GM19043 (cell line): Measurements from ENCODE around the gene BBS5.
"Not testable (repeated sequence)": the region's sequence is repeated elsewhere in the genome, so short reads cannot be mapped to it uniquely, and the experiment has no call there.

ENCODE experiments used
- ATAC-seq: cut with Tn5 transposase; IDR thresholded peaks from one replicate; pipeline ENCODE4 v1.9.1; 2021; ENCODE audit warnings: low read depth; ENCODE audit not compliant: unreplicated experiment

The BBS5 gene

DNA sequence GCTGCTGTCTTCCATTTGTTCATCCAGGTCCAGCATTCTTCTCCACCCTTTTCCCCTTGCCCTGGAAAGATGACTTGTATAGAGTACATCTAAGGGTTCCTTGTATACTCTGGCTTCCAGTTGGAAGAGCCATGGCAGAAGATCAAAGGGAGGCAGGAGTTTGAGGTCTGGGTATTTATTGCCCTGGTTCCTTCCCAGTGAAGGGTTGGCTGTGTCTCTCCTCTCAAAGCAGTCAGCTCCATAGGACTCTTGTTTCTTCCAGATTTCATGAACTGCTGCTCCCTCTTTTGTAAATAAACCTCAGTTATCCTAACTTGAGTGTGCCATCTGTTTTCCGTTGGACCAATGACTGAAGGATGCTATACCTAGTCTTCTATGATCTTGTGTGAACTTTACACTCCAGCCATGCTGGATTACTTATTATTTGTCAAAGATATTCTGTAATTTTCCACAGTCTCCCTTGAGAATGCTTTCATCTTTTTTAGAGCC lies 6.4 kb downstream of the BBS5 start:
- no peak for ATAC-seq

- ATAC-seq = no peak
Observed at GRCh38 chr2:169486487-169486886, 7.2 kb downstream of the BBS5 start.

DNA sequence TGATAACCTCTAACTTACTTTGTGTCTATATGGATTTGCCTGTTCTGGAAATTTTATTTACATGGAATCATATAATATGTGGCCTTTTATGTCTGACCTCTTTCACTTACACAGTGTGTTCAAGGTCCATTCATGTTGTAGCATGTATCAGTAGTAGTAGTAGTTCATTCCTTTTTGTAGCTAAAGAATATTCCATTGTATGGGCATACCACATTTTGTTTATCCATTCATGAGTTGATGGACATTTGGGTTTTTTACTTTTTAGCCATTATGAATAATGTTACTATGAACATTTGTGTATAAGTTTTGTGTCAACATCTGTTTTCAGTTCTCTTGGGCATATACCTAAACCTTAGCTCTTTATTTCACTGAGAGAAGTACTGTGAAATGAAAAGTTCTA lies 11.5 kb downstream of the BBS5 start:
- ATAC-seq = no peak

GRCh38 chr2:169491378-169491777 lies 12.1 kb downstream of the BBS5 start:
- ATAC-seq = no peak

DNA sequence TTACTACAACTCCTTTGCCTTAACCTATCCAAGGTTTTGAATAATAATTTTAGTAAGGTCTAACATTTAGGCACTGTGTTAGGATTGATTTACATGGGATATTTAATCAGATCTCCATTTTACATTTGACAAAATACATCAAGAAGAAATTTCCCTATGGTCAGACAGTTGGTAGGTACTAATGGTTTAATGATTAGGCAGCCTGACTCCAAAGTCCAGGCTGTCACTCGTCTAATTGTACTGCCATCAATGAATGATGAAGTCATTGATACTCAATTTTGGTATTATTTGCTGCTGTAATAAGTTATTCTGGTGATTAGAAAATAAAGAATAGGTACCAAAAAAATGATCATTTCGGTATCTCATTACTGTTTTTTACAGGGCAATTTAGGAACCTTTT lies 14.1 kb downstream of the BBS5 start:
- no peak for ATAC-seq

- ATAC-seq = no peak
Observed at GRCh38 chr2:169495310-169495928, 16.1 kb downstream of the BBS5 start.

DNA sequence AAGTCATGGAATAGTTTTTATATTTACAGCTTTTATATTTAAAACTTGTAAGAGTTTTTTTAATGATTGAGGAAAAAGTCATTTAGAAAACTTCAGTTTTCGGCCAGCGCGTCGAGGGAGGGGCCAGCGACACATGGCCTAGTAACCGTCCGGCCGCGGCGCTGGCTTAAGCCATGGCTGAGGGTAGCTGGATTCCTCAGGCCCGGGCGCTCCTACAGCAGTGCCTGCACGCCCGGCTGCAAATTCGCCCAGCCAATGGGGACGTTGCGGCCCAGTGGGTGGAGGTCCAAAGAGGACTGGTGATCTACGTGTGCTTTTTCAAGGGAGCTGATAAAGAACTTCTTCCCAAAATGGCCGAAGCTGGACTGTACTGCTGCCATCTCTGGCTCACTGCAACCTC lies 25.4 kb downstream of the BBS5 start:
- ATAC-seq = no peak

DNA sequence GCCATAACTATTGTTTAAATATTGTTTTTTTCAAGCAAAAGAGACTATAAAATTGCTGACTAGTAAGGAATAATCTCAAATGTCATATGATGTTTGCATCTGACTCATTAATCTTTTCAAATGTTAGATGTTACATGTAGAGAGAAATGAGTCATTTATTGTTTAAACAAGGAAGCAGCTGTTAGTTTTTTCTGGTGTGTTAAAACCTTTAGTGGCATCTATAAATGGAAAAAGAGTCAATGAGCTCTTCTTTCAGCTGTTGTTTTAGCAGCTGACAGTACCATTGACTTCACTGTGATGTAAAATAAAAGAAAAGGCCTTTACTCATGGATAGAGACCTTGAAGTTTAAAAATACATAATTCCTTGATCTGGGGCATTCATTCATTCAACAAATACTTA lies 28.4 kb downstream of the BBS5 start:
- no peak for ATAC-seq

GRCh38 chr2:169509298-169509885 lies 30.1 kb downstream of the BBS5 start, which contains the start of gene KLHL41:
TSS of gene KLHL41 (plus strand) at chr2:169509702. CDS start at chr2:169509779, 77 bp downstream.
- no peak for ATAC-seq

- ATAC-seq = no peak
Observed at GRCh38 chr2:169509955-169510354, 30.7 kb downstream of the BBS5 start.

- no peak for ATAC-seq
Observed at GRCh38 chr2:169510496-169510895, 31.2 kb downstream of the BBS5 start.

- ATAC-seq = no peak
Observed at GRCh38 chr2:169511818-169512217, 32.5 kb downstream of the BBS5 start.

DNA sequence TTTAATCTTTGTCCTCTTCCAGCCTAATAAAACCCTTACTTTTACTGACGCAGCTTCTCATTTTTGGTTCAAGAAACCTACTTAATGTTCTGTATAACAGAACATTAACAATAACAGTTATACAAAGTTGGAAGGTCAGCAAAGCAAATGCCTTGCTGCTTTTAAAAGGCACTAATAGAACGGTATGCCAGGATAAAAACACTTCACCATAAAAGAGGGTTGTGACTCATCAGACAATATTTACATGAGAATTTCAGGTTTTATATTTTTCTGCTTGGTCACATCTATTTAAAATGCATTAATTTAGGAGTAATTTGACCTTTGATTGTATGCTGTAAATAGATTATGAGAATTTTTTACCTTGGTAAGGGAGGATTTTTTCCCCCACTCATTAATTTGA lies 33.2 kb downstream of the BBS5 start:
- ATAC-seq = no peak

DNA sequence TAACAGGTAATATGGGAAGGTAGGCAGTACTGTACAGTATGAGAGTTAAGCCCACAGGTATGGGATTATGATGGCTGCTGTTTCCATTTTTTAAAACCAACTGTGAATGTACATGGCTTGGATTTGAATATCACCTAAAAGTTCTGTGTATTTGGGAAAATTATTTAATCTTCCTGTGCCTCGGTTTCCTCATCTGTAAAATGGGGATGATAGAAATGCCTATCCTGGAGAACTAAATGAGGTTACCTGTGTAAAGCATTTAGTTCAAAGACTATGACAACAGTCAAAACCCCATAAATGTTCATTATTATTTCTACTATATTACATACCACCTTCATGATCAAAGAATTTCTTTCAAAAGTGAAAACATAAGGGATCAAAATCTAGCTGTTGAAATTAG lies 33.8 kb downstream of the BBS5 start:
- ATAC-seq = no peak

DNA sequence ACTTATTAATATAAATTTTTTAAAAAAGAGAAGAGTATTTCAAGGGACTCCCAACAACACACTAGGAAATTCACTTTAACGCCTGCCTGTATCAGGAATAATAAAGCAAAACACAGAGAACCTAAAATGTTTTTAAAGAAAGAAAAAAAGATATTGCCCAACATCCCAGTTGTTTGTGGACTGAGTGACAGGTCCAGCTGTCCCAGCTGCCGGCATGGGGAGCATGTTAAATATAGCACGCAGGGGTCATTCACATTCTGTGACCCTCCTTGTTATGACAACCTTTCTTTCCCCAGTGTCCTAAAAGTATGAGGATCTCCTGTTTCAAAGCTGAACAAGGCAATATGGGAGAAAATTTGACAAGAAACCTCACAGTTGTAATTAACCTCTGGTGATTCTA lies 34.6 kb downstream of the BBS5 start:
- ATAC-seq = no peak

DNA sequence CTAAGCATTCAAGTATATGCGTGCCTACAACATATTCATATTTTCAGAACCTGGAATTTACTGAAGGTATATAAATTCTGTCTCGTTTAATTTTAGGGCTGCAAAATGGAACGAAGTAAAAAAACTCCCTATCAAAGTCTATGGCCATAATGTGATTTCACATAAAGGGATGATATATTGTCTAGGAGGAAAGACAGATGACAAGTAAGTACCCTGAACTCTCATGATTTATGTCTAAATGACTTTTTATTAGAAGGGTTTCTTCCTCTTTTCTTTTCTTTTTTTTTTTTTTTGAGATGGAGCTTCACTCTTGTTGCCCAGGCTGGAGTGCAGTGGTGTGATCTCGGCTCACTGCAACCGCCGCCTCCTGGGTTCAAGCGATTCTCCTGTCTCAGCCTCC lies 35.5 kb downstream of the BBS5 start:
- not testable (repeated sequence) for ATAC-seq

- ATAC-seq = not testable (repeated sequence)
Observed at GRCh38 chr2:169516488-169516995, 37.2 kb downstream of the BBS5 start.

DNA sequence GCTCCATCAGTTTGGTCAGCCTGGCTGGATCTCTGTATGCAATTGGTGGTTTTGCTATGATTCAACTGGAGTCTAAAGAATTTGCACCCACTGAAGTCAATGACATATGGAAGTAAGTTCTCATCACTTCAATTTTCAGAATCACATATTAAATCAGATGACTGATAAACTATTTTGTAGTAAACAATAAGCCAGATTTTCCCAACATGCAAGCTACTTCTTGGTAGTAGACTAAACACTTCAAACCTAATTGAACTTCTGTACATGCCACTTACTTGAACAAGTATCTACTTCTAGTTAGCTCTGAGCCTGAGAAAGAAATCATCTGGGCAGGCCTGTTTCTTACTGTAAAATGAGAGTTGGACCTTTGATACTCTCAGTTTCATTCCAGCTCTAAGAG lies 41.6 kb downstream of the BBS5 start:
- ATAC-seq = no peak

GRCh38 chr2:169523681-169524080 lies 44.4 kb downstream of the BBS5 start:
- ATAC-seq = no peak

GRCh38 chr2:169525434-169525833 lies 46.1 kb downstream of the BBS5 start:
- no peak for ATAC-seq

DNA sequence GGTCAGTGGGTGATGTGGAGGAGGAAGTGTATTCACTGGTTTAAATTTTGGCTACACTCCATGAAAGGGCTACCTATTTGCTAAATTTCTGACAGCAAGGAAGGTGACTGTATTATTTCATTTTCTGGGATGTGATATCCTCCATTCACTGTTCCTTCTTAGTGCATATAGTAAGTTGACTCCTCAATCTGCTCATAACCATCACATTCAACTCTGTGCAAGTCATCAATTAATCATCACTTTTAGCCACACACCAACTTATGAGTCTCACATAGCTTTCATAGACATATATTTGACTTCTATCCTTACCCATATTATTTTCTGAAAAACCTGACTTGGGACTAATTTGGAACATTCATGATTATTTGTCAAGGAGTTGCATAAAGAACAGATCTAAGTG lies 47.2 kb downstream of the BBS5 start:
- no peak for ATAC-seq

DNA sequence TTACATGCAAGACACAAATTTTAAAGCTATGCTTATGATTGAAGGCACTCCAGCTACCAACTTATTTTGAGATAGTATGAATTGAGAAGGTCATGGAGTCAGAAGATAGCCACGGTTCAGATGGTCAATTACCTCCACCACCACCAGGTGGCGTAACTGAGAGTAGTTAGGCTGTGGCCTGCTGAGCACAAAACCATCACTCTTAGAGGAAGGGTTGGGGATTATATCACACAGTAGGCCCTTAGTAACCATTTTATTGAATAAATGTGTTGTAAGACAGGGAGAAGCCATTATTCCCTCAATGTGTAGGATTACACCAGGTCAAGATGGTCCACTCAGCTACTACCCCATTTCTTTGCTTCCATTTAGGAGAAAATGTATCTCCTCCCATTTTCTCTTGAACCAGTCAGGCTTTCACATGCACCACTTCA lies 49.0 kb downstream of the BBS5 start:
- peak; percentile 90 for ATAC-seq
